K562 (cell line): ENCODE measurements around the gene GNG14. TPM values are rescaled to one million over a fixed set of nuclear protein-coding genes. Genes with fewer than 3 reads are reported as not detected.

Experiments used
- CXXC5 ChIP-seq: fragments of 250-450 bp; sonication (Bioruptor Pico); IDR thresholded peaks from 2 replicates; pipeline ENCODE4 v1.8.0; 2022; ENCODE audit warnings: inconsistent platforms, mild to moderate bottlenecking, moderate library complexity
- ESRRA ChIP-seq: fragments of 450-650 bp; IDR thresholded peaks from 2 replicates; pipeline ENCODE4 v1.6.1; 2014; ENCODE audit warnings: low read depth, mild to moderate bottlenecking, moderate library complexity, borderline replicate concordance
- SREBF2 ChIP-seq: sonication (generic); formaldehyde crosslinking; IDR thresholded peaks from 2 replicates; pipeline ENCODE4 v1.4.0; 2020; ENCODE audit warnings: mild to moderate bottlenecking, missing genetic modification reagents
- YY1 ChIP-seq, 3 experiments: IDR thresholded peaks; 2 replicates each; pipeline ENCODE4 v1.6.1; 2011; ENCODE audit warnings: low read length in 2 of 3, mild to moderate bottlenecking in 2 of 3, moderate library complexity in 2 of 3, borderline replicate concordance in 1 of 3, control low read depth in 1 of 3, low read depth in 1 of 3; ENCODE audit not compliant: insufficient read depth in 3 of 3, insufficient replicate concordance in 2 of 3, control insufficient read depth in 1 of 3, insufficient read length in 1 of 3; ENCODE audit errors: extremely low read depth in 1 of 3
- polyA plus RNA-seq, 8 experiments: library from polyadenylated mRNA; depleted of rRNA in 4 of 8; stranded (reverse) in 5 of 8; unstranded in 3 of 8; fragments of >200 nt; fragmentation: Nextera tagmentation in 2 of 8; fragmentation: Illumina TruSeq in 1 of 8; extraction: Ambion mirVana in 2 of 8; extraction: Trizol in 1 of 8; gene quantifications; 2 replicates each; pipeline versions ENCODE4 v1.2.1 to v1.2.3, GENCODE V29; 2011 to 2014; ENCODE audit warnings: inconsistent platforms in 1 of 8, missing spikeins in 1 of 8
- total RNA-seq, 7 experiments: library from RNA; depleted of rRNA in 6 of 7; stranded (reverse); fragments of >200 nt in 6 of 7; fragmentation: Illumina TruSeq in 2 of 7; extraction: Trizol in 2 of 7; gene quantifications; 2 replicates each; pipeline versions ENCODE4 v1.2.1 to v1.2.3, GENCODE V29; 2011 to 2021; ENCODE audit warnings: low replicate concordance in 1 of 7
- TF ChIP-seq, protein P1 (sequence below), 2 experiments: fragments of 450-650 bp; formaldehyde crosslinking in 1 of 2; IDR thresholded peaks; 2 replicates each; pipeline versions ENCODE4 v1.4.0 to v1.6.1; 2014 to 2020; ENCODE audit warnings: mild to moderate bottlenecking in 2 of 2, borderline replicate concordance in 1 of 2, low read depth in 1 of 2
- TF ChIP-seq, protein P2 (sequence below): fragments of 450-650 bp; IDR thresholded peaks from 2 replicates; pipeline ENCODE4 v1.6.1; 2016; ENCODE audit warnings: low read depth, mild to moderate bottlenecking, moderate library complexity
- TF ChIP-seq, protein P3 (sequence below), 3 experiments: IDR thresholded peaks in 2 of 3; conservative IDR thresholded peaks in 1 of 3; 2 replicates each; pipeline ENCODE4 v1.5.1; 2011 to 2012; ENCODE audit warnings: low read length in 3 of 3, mild to moderate bottlenecking in 3 of 3, control low read depth in 2 of 3, improper control_type of control experiment in 1 of 3, inconsistent platforms in 1 of 3, low read depth in 1 of 3, mixed read lengths in 1 of 3, moderate library complexity in 1 of 3; ENCODE audit not compliant: insufficient read depth in 2 of 3

The GNG14 gene
- total and polyA plus RNA-seq, 9 of the 15 experiments (the other 6 are each of a cell fraction or from before 2014, with no cell fraction given) = not detected

DNA sequence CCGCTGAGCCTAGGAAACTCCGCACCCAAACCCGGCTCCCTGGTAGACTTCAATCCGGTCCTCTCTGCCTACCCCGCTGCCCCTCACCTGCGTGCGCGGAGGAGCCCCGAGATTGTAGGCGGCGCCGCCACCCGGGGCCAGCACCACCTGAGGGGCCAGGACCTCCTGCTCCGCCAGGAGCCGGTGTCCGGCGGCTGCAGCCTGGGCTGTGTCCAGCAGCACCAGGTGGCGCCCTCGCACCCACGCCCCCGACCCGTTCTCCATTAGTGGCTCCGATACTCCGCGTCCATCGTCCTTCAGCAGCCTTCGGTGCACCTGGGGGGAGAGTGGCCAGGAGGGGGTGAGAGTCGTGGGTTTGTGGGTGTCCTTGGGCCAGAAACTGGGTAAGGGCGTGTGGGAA is 39.7 kb upstream of the GNG14 start (continued):
- TF ChIP-seq, protein P1, sequence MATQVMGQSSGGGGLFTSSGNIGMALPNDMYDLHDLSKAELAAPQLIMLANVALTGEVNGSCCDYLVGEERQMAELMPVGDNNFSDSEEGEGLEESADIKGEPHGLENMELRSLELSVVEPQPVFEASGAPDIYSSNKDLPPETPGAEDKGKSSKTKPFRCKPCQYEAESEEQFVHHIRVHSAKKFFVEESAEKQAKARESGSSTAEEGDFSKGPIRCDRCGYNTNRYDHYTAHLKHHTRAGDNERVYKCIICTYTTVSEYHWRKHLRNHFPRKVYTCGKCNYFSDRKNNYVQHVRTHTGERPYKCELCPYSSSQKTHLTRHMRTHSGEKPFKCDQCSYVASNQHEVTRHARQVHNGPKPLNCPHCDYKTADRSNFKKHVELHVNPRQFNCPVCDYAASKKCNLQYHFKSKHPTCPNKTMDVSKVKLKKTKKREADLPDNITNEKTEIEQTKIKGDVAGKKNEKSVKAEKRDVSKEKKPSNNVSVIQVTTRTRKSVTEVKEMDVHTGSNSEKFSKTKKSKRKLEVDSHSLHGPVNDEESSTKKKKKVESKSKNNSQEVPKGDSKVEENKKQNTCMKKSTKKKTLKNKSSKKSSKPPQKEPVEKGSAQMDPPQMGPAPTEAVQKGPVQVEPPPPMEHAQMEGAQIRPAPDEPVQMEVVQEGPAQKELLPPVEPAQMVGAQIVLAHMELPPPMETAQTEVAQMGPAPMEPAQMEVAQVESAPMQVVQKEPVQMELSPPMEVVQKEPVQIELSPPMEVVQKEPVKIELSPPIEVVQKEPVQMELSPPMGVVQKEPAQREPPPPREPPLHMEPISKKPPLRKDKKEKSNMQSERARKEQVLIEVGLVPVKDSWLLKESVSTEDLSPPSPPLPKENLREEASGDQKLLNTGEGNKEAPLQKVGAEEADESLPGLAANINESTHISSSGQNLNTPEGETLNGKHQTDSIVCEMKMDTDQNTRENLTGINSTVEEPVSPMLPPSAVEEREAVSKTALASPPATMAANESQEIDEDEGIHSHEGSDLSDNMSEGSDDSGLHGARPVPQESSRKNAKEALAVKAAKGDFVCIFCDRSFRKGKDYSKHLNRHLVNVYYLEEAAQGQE (IDR thresholded peaks at IDR 0.05; ENCODE audit: borderline replicate concordance) = peak; percentile 47; the same call in 1 of the 2 replicates
- TF ChIP-seq, protein P1 (CRISPR knock-in tag; IDR thresholded peaks at IDR 0.05; ENCODE audit: low read depth) = no peak
- TF ChIP-seq, protein P2, sequence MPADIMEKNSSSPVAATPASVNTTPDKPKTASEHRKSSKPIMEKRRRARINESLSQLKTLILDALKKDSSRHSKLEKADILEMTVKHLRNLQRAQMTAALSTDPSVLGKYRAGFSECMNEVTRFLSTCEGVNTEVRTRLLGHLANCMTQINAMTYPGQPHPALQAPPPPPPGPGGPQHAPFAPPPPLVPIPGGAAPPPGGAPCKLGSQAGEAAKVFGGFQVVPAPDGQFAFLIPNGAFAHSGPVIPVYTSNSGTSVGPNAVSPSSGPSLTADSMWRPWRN = no peak
- TF ChIP-seq CXXC5 (CRISPR knock-in tag) = peak; percentile 15; the same call in 1 of the 2 replicates
- TF ChIP-seq, protein P3, sequence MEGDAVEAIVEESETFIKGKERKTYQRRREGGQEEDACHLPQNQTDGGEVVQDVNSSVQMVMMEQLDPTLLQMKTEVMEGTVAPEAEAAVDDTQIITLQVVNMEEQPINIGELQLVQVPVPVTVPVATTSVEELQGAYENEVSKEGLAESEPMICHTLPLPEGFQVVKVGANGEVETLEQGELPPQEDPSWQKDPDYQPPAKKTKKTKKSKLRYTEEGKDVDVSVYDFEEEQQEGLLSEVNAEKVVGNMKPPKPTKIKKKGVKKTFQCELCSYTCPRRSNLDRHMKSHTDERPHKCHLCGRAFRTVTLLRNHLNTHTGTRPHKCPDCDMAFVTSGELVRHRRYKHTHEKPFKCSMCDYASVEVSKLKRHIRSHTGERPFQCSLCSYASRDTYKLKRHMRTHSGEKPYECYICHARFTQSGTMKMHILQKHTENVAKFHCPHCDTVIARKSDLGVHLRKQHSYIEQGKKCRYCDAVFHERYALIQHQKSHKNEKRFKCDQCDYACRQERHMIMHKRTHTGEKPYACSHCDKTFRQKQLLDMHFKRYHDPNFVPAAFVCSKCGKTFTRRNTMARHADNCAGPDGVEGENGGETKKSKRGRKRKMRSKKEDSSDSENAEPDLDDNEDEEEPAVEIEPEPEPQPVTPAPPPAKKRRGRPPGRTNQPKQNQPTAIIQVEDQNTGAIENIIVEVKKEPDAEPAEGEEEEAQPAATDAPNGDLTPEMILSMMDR (IDR thresholded peaks at IDR 0.05 in 2 of 3, conservative IDR thresholded peaks at IDR 0.05 in 1 of 3; ENCODE audit: insufficient read depth in 2 of 3, low read depth in 1 of 3, low read length in 3 of 3) = peak; percentile 43 to 56 (median 54)
- TF ChIP-seq SREBF2 = no peak
- TF ChIP-seq ESRRA = no peak
- TF ChIP-seq YY1 (IDR thresholded peaks at IDR 0.05; ENCODE audit: borderline replicate concordance in 1 of 3, control insufficient read depth in 1 of 3, extremely low read depth in 1 of 3, insufficient read depth in 3 of 3, insufficient read length in 1 of 3, insufficient replicate concordance in 2 of 3, low read depth in 1 of 3, low read length in 2 of 3) = peak in 1 of 3 experiments; percentile 19
